A549 (cell line): Measurements from ENCODE around the gene ROR1. TPM values are rescaled to one million over a fixed set of nuclear protein-coding genes. Genes with fewer than 3 reads are reported as not detected.

Source experiments
- ATAC-seq, 2 experiments: fragments of 200-7000 bp in 1 of 2; fragments of >200 bp in 1 of 2; cut with Nextera tagmentation in 1 of 2; cut with Tn5 transposase in 1 of 2; 3 replicates each; pipeline versions ENCODE4 v1.8.0 to v1.9.1; 2018 to 2020; ENCODE audit warnings: mild to moderate bottlenecking in 1 of 2, moderate library complexity in 1 of 2
- CTCF ChIA-PET: fragments of 300-600 bp; sonication (Branson Sonifier 250); formaldehyde crosslinking; extraction: SDS; loops from one replicate; lab custom pipeline; 2021; ENCODE audit warnings: antibody characterized with exemption, inconsistent platforms; lab: Yijun Ruan, JAX
- POLR2A ChIA-PET: fragments of 350-600 bp; formaldehyde crosslinking; extraction: SDS; loops from one replicate; lab custom pipeline; 2021; ENCODE audit warnings: antibody characterized with exemption, inconsistent platforms; lab: Yijun Ruan, JAX
- DNase-seq, 2 experiments: peaks; one replicate each; pipeline versions ENCODE4 v3.0.0 to v3.0.0-alpha.2; 2011 to 2016; ENCODE audit warnings: low read depth in 1 of 2, low spot score in 1 of 2
- FAIRE-seq: peaks from 2 replicates; lab custom pipeline; 2011; peaks lifted over from hg19 to GRCh38; lab: Jason Lieb, UNC
- H3K27ac ChIP-seq, 2 experiments: fragments of >200 bp; sonication (Bioruptor Twin); formaldehyde crosslinking; 3 replicates each; pipeline ENCODE4 v1.5.1; 2016 to 2017
- H3K4me1 ChIP-seq: fragments of >200 bp; sonication (Bioruptor Twin); formaldehyde crosslinking; 3 replicates; pipeline ENCODE4 v1.6.1; 2016
- H3K4me2 ChIP-seq: fragments of >200 bp; sonication (Bioruptor Twin); formaldehyde crosslinking; 3 replicates; pipeline ENCODE4 v1.6.1; 2016
- H3K4me3 ChIP-seq: fragments of >200 bp; sonication (Bioruptor Twin); formaldehyde crosslinking; 3 replicates; pipeline ENCODE4 v1.5.1; 2016
- H3K9me3 ChIP-seq: fragments of >200 bp; sonication (Bioruptor Twin); formaldehyde crosslinking; 3 replicates; pipeline ENCODE4 v1.6.1; 2016
- BHLHE40 ChIP-seq: IDR thresholded peaks from 2 replicates; pipeline ENCODE4 v1.6.1; 2012; ENCODE audit warnings: low read depth, low read length, inconsistent platforms
- CHD4 ChIP-seq: fragments of 200-600 bp; sonication (generic); IDR thresholded peaks from 2 replicates; pipeline ENCODE4 v1.6.1; 2016; ENCODE audit warnings: antibody characterized with exemption, mild to moderate bottlenecking, borderline replicate concordance
- EHF ChIP-seq: fragments of 250-450 bp; sonication (Bioruptor Pico); IDR thresholded peaks from 2 replicates; pipeline ENCODE4 v1.5.0; 2020; ENCODE audit warnings: mild to moderate bottlenecking
- FOSB ChIP-seq: fragments of 250-450 bp; sonication (Bioruptor Pico); IDR thresholded peaks from 2 replicates; pipeline ENCODE4 v1.5.0; 2020; ENCODE audit warnings: mild to moderate bottlenecking, moderate library complexity
- FOSL2 ChIP-seq, 2 experiments: fragments of 450-650 bp in 1 of 2; fragments of >200 bp in 1 of 2; sonication (Bioruptor Twin) in 1 of 2; formaldehyde crosslinking; IDR thresholded peaks; 2 replicates each; pipeline versions ENCODE4 v1.5.0 to v1.6.1; 2016 to 2020; ENCODE audit warnings: mild to moderate bottlenecking in 1 of 2, moderate library complexity in 1 of 2
- HOXB13 ChIP-seq: fragments of 250-450 bp; sonication (Bioruptor Pico); IDR thresholded peaks from 2 replicates; pipeline ENCODE4 v1.5.0; 2020; ENCODE audit warnings: low read depth, mild to moderate bottlenecking, moderate library complexity
- HOXB5 ChIP-seq: fragments of 250-450 bp; sonication (Bioruptor Pico); IDR thresholded peaks from 2 replicates; pipeline ENCODE4 v1.5.0; 2020; ENCODE audit warnings: mild to moderate bottlenecking, moderate library complexity
- JUN ChIP-seq, 2 experiments: fragments of >200 bp; sonication (Bioruptor Twin); formaldehyde crosslinking; IDR thresholded peaks; 2 replicates in 1 of 2; 3 replicates in 1 of 2; pipeline ENCODE4 v1.6.1; 2016 to 2017
- NFE2L2 ChIP-seq: fragments of 150-350 bp; conservative IDR thresholded peaks from 2 replicates; pipeline ENCODE4 v1.6.1; 2014; ENCODE audit warnings: low read length
- PHF8 ChIP-seq: fragments of 200-600 bp; sonication (generic); IDR thresholded peaks from 2 replicates; pipeline ENCODE4 v1.6.1; 2016; ENCODE audit warnings: low read depth, mild to moderate bottlenecking, antibody characterized with exemption, moderate library complexity, borderline replicate concordance
- RAD21 ChIP-seq, 2 experiments: fragments of >200 bp in 1 of 2; sonication (Bioruptor Twin) in 1 of 2; formaldehyde crosslinking in 1 of 2; IDR thresholded peaks in 1 of 2; conservative IDR thresholded peaks in 1 of 2; 2 replicates in 1 of 2; 3 replicates in 1 of 2; pipeline ENCODE4 v1.6.1; 2012 to 2018; ENCODE audit warnings: inconsistent platforms in 1 of 2
- RCOR1 ChIP-seq: fragments of 150-350 bp; IDR thresholded peaks from 2 replicates; pipeline ENCODE4 v1.6.1; 2014; ENCODE audit warnings: antibody characterized with exemption, low read length, low read depth
- TP53 ChIP-seq: fragments of 250-450 bp; sonication (Bioruptor Pico); IDR thresholded peaks from 2 replicates; pipeline ENCODE4 v1.5.0; 2021; ENCODE audit warnings: mild to moderate bottlenecking, moderate library complexity
- ZC3H11A ChIP-seq: fragments of 450-650 bp; IDR thresholded peaks from 2 replicates; pipeline ENCODE4 v1.6.1; 2014; ENCODE audit warnings: antibody characterized with exemption, mild to moderate bottlenecking
- ZFP36 ChIP-seq: fragments of 450-650 bp; IDR thresholded peaks from 2 replicates; pipeline ENCODE4 v1.6.1; 2014; ENCODE audit warnings: borderline replicate concordance; ENCODE audit not compliant: partially characterized antibody
- ZSCAN20 ChIP-seq: fragments of 250-450 bp; sonication (Bioruptor Pico); IDR thresholded peaks from 2 replicates; pipeline ENCODE4 v1.8.0; 2022; ENCODE audit warnings: mild to moderate bottlenecking, moderate library complexity
- WGBS: methylation state at CpG from one replicate; pipeline ENCODE4 v1.1.6; 2017; ENCODE audit errors: missing lambda C conversion rate; 5-methylcytosine and 5-hydroxymethylcytosine counted together
- polyA plus RNA-seq, 4 experiments: library from polyadenylated mRNA; depleted of rRNA in 3 of 4; stranded (reverse); fragments of >200 nt; fragmentation: RNase III in 1 of 4; extraction: RNeasy Plus Mini Kit Qiagen cat#74134 plus additional on column Dnase treatment in 1 of 4; gene quantifications; 2 replicates in 3 of 4; 3 replicates in 1 of 4; pipeline ENCODE4 v1.2.3, GENCODE V29; 2011 to 2017
- TF ChIP-seq, protein P1 (sequence below): fragments of 250-450 bp; sonication (Bioruptor Pico); IDR thresholded peaks from 2 replicates; pipeline ENCODE4 v1.5.0; 2021; ENCODE audit warnings: mild to moderate bottlenecking, moderate library complexity, borderline replicate concordance
- TF ChIP-seq, protein P2 (sequence below): IDR thresholded peaks from 2 replicates; pipeline ENCODE4 v1.6.1; 2012; ENCODE audit warnings: low read depth, borderline replicate concordance
- TF ChIP-seq, protein P3 (sequence below): IDR thresholded peaks from 2 replicates; pipeline ENCODE4 v1.6.1; 2012
- TF ChIP-seq, protein P4 (sequence below): fragments of 150-350 bp; IDR thresholded peaks from 2 replicates; pipeline ENCODE4 v1.6.1; 2014; ENCODE audit warnings: low read depth, mild to moderate bottlenecking, low read length

ROR1 gene
- polyA plus RNA-seq, 2 of the 4 experiments (the other 2 are of a cell fraction), result 6.5 to 19.0 TPM

DNA sequence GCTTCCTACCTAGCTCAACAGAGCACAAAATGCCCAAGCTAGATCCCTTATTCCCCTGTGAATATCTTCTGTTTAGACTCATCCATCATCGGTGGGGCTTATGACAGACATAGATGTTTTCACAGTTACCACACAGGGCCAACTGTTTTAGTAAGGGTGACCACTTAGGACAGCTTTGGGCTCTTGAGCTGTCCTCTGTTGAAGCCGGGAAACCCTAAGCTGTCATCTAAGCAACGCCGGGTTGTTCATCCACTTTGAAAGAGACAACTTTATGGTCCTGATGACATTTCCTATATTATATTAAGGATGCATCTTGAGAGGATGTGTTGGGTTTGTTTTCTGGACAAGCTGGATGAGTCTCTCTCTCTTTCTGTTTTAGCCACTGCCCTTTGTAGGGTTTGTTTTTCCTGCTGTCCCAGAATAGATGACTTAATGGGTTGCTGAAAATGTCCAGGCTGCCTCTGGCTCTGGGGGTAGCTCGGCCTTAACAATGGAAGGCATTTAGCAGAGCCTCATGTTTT lies 319.1 kb downstream of the ROR1 start (continued):
- TF ChIP-seq HOXB5 (CRISPR knock-in tag) (no peak), TP53 (CRISPR knock-in tag) (no peak)

DNA sequence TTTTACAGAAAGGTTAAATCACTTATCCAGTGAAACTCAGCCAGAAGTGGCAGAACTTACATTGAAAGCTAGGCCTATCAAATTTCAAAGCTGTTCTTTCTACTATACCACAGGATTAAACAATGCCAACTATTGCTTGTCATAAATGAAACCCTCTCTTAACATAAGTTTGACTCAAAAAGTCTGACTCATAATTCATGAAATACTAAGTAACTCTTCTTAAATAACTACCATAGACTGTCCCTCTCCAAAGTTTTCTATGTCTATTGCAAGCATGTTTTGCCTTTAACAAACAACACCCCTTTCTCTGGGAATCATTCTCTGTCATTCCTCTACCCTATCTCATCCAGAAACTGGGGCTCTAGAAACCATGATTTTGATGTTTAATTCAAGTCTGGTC lies 320.1 kb downstream of the ROR1 start:
- FAIRE-seq (no peak), DNase-seq (no peak), ATAC-seq (no peak)
- H3K4me1 ChIP-seq, result peaks cover 5% of the 10 kb centered on the region; the same call in 1 of the 3 replicates
- no peak for TF ChIP-seq FOSL2 (IDR thresholded peaks at IDR 0.05)
- no peak for TF ChIP-seq FOSL2 (CRISPR knock-in tag; IDR thresholded peaks at IDR 0.05)
- TF ChIP-seq ZC3H11A, result no peak
- TF ChIP-seq ZFP36, result no peak
- TF ChIP-seq HOXB13 (CRISPR knock-in tag), result no peak
- no peak for TF ChIP-seq BHLHE40
- ChIA-PET POLR2A (no interaction called here), CTCF (interaction anchor here (0.6 to 1.7 kb wide), 2 partner anchors 42 to 261 kb away, joined by 4 read pairs; no protein-coding TSS in a partner anchor)
- no peak overlapping the region for H3K4me2 ChIP-seq
- H3K27ac ChIP-seq, result no peak overlapping the region
- H3K4me3 ChIP-seq, result no peak overlapping the region
- no peaks in the 10 kb centered on the region for H3K9me3 ChIP-seq

DNA sequence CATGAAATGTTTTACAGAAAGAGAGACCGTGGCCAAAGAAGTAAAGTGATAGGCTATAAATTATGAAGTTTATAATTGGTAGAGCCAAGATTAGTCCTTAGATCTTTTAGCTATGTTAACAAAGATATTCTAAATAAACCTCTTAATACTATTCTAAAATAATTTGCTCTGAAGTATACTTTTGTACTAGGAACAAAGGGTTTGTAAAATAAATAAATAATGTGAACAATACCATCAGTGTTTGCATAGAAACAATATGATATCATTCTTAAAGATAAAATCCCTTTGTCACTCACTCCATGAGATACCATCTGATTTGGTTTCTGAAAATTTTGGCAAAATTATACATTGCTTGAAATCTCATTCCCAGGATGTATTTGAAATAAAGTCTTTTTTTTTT lies 322.0 kb downstream of the ROR1 start:
- FAIRE-seq (no peak), DNase-seq (no peak), ATAC-seq (no peak)
- CTCF ChIA-PET, result no interaction called here
- TF ChIP-seq FOSL2 (IDR thresholded peaks at IDR 0.05) (no peak), FOSL2 (CRISPR knock-in tag; IDR thresholded peaks at IDR 0.05) (no peak), EHF (no peak), NFE2L2 (no peak), JUN (IDR thresholded peaks at IDR 0.05) (no peak), FOSB (CRISPR knock-in tag) (no peak), ZSCAN20 (CRISPR knock-in tag) (no peak), RCOR1 (no peak), PHF8 (no peak)
- TF ChIP-seq, protein P1, sequence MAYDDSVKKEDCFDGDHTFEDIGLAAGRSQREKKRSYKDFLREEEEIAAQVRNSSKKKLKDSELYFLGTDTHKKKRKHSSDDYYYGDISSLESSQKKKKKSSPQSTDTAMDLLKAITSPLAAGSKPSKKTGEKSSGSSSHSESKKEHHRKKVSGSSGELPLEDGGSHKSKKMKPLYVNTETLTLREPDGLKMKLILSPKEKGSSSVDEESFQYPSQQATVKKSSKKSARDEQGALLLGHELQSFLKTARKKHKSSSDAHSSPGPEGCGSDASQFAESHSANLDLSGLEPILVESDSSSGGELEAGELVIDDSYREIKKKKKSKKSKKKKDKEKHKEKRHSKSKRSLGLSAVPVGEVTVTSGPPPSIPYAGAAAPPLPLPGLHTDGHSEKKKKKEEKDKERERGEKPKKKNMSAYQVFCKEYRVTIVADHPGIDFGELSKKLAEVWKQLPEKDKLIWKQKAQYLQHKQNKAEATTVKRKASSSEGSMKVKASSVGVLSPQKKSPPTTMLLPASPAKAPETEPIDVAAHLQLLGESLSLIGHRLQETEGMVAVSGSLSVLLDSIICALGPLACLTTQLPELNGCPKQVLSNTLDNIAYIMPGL (CRISPR knock-in tag), result no peak
- TF ChIP-seq, protein P2, sequence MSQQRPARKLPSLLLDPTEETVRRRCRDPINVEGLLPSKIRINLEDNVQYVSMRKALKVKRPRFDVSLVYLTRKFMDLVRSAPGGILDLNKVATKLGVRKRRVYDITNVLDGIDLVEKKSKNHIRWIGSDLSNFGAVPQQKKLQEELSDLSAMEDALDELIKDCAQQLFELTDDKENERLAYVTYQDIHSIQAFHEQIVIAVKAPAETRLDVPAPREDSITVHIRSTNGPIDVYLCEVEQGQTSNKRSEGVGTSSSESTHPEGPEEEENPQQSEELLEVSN, result no peak
- TF ChIP-seq, protein P3, sequence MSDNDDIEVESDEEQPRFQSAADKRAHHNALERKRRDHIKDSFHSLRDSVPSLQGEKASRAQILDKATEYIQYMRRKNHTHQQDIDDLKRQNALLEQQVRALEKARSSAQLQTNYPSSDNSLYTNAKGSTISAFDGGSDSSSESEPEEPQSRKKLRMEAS, result no peak
- TF ChIP-seq, protein P4, sequence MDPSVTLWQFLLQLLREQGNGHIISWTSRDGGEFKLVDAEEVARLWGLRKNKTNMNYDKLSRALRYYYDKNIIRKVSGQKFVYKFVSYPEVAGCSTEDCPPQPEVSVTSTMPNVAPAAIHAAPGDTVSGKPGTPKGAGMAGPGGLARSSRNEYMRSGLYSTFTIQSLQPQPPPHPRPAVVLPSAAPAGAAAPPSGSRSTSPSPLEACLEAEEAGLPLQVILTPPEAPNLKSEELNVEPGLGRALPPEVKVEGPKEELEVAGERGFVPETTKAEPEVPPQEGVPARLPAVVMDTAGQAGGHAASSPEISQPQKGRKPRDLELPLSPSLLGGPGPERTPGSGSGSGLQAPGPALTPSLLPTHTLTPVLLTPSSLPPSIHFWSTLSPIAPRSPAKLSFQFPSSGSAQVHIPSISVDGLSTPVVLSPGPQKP, result no peak
- Histone ChIP-seq H3K9me3 (no peaks in the 10 kb centered on the region), H3K4me3 (no peak overlapping the region), H3K27ac (no peak overlapping the region), H3K4me1 (peaks cover 5% of the 10 kb centered on the region; the same call in 1 of the 3 replicates), H3K4me2 (no peak overlapping the region)
- 82% methylated on average over 1 of the region's 1 CpG for WGBS
- POLR2A ChIA-PET, result no interaction called here

DNA sequence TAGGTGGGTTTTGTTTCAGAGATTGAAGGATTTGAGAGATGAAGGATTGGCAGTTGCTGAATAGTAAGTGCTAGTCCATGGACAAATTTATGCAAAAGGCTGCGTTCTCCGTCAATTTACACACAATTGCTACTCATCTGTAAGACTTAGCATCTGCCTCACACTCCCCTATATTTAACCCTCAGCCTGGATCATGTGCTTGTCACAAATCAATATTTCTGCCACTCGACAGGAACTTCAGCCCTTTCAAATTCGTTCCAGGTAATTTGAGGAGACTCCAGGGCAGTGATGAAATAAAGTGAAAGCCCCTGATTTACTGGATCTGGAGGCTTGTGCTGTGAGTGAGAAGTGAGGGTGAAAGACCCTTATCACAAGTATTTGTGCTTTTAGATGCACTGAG lies 324.0 kb downstream of the ROR1 start:
- ATAC-seq (no peak), FAIRE-seq (no peak), DNase-seq (no peak)
- no peak overlapping the region for H3K4me3 ChIP-seq
- ChIA-PET CTCF (no interaction called here), POLR2A (no interaction called here)
- H3K4me1 ChIP-seq, result peaks cover 5% of the 10 kb centered on the region; the same call in 1 of the 3 replicates
- 95% methylated on average over 4 of the region's 4 CpGs for WGBS
- no peak for TF ChIP-seq EHF
- TF ChIP-seq CHD4, result no peak
- no peak for TF ChIP-seq RAD21 (conservative IDR thresholded peaks at IDR 0.05 in 1 of 2, IDR thresholded peaks at IDR 0.05 in 1 of 2)
- TF ChIP-seq HOXB13 (CRISPR knock-in tag), result no peak
- no peak overlapping the region for H3K4me2 ChIP-seq
- H3K9me3 ChIP-seq, result no peaks in the 10 kb centered on the region
- no peak overlapping the region for H3K27ac ChIP-seq
